Choroid plexus epithelial cell (primary cell): ENCODE results near the gene EBLN1.

Experiments
- DNase-seq: peaks from one replicate; pipeline ENCODE4 v3.0.0-alpha.2; 2010; ENCODE audit warnings: low read depth
- H3K4me3 ChIP-seq: 2 replicates; pipeline ENCODE4 v1.5.1; 2011; ENCODE audit warnings: low read depth, mild to moderate bottlenecking, control low read depth, low read length, moderate library complexity
- CTCF ChIP-seq: conservative IDR thresholded peaks from 2 replicates; pipeline ENCODE4 v1.5.1; 2011; ENCODE audit warnings: low read depth, mild to moderate bottlenecking, control low read depth, inconsistent platforms, low read length, moderate library complexity

Gene EBLN1

GRCh38 chr10:22210267-22210666, 7.5 kb downstream of the EBLN1 start:
- no peak for TF ChIP-seq CTCF
- no peak overlapping the region for H3K4me3 ChIP-seq
- DNase-seq = no peak

DNA sequence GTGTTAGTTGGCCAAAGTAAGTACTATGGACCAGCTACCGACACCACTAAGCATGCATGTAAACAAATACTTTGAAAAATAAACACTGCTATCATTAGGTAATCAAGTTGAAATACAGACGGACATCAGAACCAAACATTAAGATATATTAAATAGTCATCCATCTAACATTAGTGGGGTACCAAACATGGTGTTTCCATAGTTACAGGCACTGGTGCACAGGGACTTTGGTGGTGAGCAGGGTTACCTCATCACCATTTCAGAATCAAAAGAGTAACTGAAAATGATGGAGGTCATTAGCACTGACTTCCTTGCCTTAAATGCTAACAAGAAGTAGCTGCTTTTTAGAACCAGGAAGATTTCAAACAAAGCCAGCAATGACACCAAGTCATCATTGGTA, 23.9 kb downstream of the EBLN1 start:
- TF ChIP-seq CTCF = no peak
- DNase-seq = no peak
- H3K4me3 ChIP-seq = no peak overlapping the region

GRCh38 chr10:22185586-22185985, 32.2 kb downstream of the EBLN1 start:
- no peak overlapping the region for H3K4me3 ChIP-seq
- TF ChIP-seq CTCF = no peak
- DNase-seq = peak; percentile 26

DNA sequence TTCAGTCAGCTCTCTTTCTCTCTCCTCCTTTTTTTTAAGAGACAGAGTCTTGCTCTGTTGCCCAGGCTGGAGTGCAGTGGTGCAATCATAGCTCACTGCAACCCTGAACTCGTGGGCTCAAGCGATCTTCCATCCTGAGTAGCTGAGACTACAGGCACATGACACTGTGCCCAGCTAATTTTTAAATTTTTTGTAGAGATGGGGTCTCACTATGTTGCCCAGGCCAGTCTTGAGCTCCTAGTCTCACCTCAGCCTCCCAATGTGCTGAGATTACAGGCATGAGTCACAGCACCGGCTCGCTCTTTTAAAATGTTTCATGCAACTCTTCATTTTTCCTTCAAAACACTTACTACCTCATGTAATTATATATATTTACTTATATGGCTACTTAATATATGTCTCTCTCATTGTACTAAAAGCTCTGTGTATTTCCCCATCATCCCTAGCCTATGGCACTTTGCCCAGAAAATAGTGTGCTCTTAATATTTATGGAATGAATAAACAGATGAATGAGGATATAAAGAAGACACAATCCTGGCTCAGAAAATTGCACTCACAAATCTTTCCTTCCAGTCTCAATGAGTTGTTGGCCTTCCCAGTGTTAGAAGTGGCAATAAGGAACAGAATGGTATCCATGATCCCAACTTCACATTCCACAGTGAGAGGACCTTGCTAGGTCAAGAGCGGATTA, 33.9 kb downstream of the EBLN1 start:
- H3K4me3 ChIP-seq = no peak overlapping the region

DNA sequence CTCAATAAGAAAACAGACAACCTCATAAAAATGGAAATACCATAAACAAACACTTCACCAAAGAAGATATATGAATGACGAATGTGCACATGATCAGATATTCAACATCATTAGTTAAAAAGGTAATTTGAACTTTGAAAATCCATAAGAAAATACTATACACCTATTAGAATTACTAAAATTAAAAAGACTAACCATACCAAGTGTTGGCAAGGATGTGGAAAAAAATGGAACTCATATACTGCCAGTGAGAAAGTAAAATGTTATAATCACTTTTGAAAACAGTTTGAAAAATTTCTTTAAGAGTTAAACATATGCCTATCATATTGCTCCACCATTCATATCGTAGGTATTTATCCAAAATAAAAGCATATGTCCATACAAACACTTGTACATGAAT, 37.1 kb downstream of the EBLN1 start:
- no peak for DNase-seq
- no peak overlapping the region for H3K4me3 ChIP-seq
- TF ChIP-seq CTCF = no peak

More for the DNA sequence above, 33.9 kb downstream of the EBLN1 start:
- peak; percentile 82 for DNase-seq
- no peak for TF ChIP-seq CTCF

GRCh38 chr10:22174442-22174841, 43.4 kb downstream of the EBLN1 start:
- no peak overlapping the region for H3K4me3 ChIP-seq
- peak; percentile 33 for DNase-seq
- no peak for TF ChIP-seq CTCF

GRCh38 chr10:22171131-22171530, 46.7 kb downstream of the EBLN1 start:
- DNase-seq = no peak
- no peak overlapping the region for H3K4me3 ChIP-seq
- no peak for TF ChIP-seq CTCF
